GM18505 (cell line): ENCODE results near the gene TEX55.

ENCODE experiments used
- ATAC-seq: cut with Tn5 transposase; IDR thresholded peaks from one replicate; pipeline ENCODE4 v1.9.1; 2021; ENCODE audit not compliant: unreplicated experiment
- POLR2A ChIP-seq: IDR thresholded peaks from 4 replicates; pipeline ENCODE4 v1.6.1; 2011; ENCODE audit warnings: borderline replicate concordance; ENCODE audit not compliant: insufficient read depth, insufficient read length; ENCODE audit errors: extremely low read depth

Gene TEX55

GRCh38 chr3:119175872-119176756 lies 30.1 kb downstream of the TEX55 start:
- no peak for TF ChIP-seq POLR2A
- ATAC-seq = no peak

GRCh38 chr3:119176778-119177177 lies 30.8 kb downstream of the TEX55 start:
- ATAC-seq = no peak
- TF ChIP-seq POLR2A = no peak

GRCh38 chr3:119177321-119177720 lies 31.4 kb downstream of the TEX55 start:
- no peak for TF ChIP-seq POLR2A
- ATAC-seq = no peak

GRCh38 chr3:119181765-119182164 lies 35.8 kb downstream of the TEX55 start:
- ATAC-seq = no peak
- TF ChIP-seq POLR2A = no peak

GRCh38 chr3:119184111-119184510 lies 38.1 kb downstream of the TEX55 start:
- ATAC-seq = no peak
- TF ChIP-seq POLR2A = no peak

- ATAC-seq = no peak
- TF ChIP-seq POLR2A = no peak
These were observed 39.0 kb downstream of the TEX55 start for GRCh38 chr3:119184796-119185570.

GRCh38 chr3:119187266-119187665 lies 41.3 kb downstream of the TEX55 start:
- no peak for ATAC-seq
- no peak for TF ChIP-seq POLR2A

- no peak for ATAC-seq
These were observed 45.8 kb downstream of the TEX55 start for GRCh38 chr3:119191800-119192199.

GRCh38 chr3:119194237-119195150 lies 48.5 kb downstream of the TEX55 start:
- TF ChIP-seq POLR2A = no peak
- no peak for ATAC-seq

More at GRCh38 chr3:119191800-119192199, 45.8 kb downstream of the TEX55 start:
- no peak for TF ChIP-seq POLR2A

GRCh38 chr3:119195151-119195476 lies 49.1 kb downstream of the TEX55 start:
- TF ChIP-seq POLR2A = no peak
- ATAC-seq = no peak

GRCh38 chr3:119195911-119196310 lies 49.9 kb downstream of the TEX55 start:
- no peak for ATAC-seq
- no peak for TF ChIP-seq POLR2A
